HG02571 (cell line): ENCODE data around the gene SLC45A2.

ENCODE experiments used
- ATAC-seq: cut with Tn5 transposase; IDR thresholded peaks from one replicate; pipeline ENCODE4 v1.9.1; 2021; ENCODE audit warnings: mild to moderate bottlenecking, moderate library complexity; ENCODE audit not compliant: unreplicated experiment

Gene SLC45A2

GRCh38 chr5:34007621-34008600 lies 23.4 kb upstream of the SLC45A2 start, which contains the start of gene AMACR:
AMACR (minus strand) TSS chr5:34008050; CDS start chr5:34008019, 31 bp downstream.
- ATAC-seq, result peak; percentile 94

- no peak for ATAC-seq
Measured at GRCh38 chr5:34007201-34007620, 22.7 kb upstream of the SLC45A2 start.

DNA sequence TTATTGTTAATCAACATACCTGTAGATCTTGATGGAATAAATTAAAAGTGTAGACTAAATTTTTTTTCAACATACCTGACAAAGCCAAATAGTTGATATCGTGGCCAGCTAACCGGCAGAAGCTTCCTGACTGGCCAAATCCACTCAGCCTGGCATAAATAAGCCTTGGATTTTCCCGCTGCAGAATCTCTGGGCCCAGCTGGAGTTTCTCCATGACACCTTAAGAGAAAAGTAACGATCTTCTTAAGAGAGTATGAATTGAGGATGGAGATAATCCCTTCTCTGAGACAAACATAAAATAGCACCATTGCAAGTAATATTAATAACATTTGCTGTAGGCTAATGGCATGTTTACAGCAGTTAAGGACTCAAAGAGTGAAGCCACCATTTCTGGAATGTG lies 21.2 kb upstream of the SLC45A2 start:
- no peak for ATAC-seq

- no peak for ATAC-seq
Measured at GRCh38 chr5:34005211-34005610, 20.7 kb upstream of the SLC45A2 start.

GRCh38 chr5:34003941-34004340 lies 19.4 kb upstream of the SLC45A2 start:
- ATAC-seq, result no peak

- ATAC-seq, result no peak
Measured at GRCh38 chr5:34002629-34003328, 18.3 kb upstream of the SLC45A2 start.

DNA sequence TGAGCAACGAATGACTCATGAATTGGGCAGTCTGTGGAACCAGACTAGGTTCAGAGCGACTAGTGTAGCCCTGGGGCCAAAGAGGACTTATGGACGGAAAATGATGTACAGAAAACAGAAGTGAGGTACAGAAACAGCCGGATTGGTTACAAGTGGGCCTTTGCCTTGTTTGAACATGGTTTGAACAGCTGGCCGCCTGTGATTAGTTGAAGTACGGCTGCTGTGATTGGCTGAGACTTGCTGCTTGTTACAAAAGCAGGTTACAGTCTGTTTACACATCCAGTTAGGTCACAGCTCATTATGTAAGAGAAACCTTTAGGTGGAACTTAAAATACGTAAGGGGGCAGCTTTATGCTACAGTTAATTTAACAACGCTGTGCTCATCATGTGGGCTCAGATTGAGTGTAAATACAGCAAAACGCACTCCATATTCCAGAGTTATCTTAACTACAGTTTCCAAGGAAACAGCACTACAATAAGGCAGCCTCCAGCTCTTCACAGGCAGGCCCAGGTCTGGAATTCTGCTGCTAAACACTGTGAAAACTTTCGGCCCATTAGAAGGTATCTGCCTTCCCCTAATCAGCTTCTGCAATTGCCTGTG lies 16.8 kb upstream of the SLC45A2 start:
- no peak for ATAC-seq

- no peak for ATAC-seq
Measured at GRCh38 chr5:33999978-34000377, 15.5 kb upstream of the SLC45A2 start.

DNA sequence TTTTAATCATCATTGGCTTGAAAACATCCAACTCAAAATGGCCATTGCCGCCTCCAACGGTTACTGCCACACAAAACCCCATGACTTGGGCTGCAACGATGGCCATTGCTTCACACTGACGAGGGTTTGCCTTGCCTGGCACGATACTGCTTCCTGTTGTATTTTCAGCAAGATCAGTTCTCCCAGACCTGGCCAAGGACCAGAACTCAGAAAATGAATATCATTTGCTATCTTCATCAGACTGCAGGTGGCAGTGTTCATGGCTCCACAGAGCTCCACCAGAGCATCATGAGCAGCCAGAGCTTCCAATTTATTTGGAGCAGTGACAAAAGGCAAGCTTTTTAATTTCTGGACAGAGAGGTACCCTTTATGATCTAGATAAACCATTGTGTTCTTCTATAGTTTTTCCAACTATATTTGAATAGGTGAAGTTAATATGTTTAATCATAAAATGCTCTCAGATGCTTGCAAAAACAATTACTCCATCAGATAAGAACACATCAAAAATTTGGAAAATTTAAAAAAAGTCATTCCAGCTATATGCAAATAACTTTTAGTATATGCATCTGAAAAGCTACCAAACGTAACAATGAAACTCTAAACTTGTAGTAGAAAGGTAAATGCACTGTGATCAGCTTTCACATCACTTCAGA lies 13.0 kb upstream of the SLC45A2 start:
- ATAC-seq, result peak; percentile 72

DNA sequence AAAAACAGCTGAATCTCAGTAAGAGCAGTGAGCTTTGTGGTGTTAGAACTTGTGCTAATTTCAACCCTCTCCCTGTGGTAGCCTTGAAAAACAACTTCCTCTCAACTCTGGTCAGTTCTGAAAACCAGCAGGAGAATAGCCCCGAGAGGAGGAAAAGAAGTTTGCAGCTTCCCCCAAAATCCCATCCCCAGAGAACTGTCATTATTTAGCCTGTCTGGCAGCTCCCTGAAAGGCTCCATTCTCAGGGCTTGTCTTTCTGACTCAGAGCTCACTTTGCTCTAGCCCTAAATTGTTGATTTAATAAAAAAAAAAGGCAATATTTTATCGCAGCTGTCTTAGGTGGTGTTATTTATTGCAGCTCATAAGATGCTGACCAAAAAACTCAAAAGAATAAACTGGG lies 11.4 kb upstream of the SLC45A2 start:
- no peak for ATAC-seq

- no peak for ATAC-seq
Measured at GRCh38 chr5:33994845-33995244, 10.4 kb upstream of the SLC45A2 start.

GRCh38 chr5:33992864-33993263 lies 8.4 kb upstream of the SLC45A2 start:
- no peak for ATAC-seq

DNA sequence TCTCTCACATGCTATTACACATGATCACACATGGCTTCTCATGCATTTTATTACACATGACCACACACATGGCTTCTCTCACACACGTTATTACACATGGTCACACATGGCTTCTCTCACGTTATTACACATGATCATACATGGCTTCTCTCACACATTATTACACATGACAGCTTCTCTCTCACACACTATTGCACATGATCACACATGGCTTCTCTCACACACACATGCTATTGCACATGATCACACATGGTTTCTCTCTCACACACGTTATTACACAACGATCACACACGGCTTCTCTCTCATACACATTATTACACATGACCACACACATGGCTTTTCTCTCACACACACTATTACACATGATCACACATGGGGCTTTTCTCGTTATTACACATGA lies 954 bp upstream of the SLC45A2 start:
- no peak for ATAC-seq

DNA sequence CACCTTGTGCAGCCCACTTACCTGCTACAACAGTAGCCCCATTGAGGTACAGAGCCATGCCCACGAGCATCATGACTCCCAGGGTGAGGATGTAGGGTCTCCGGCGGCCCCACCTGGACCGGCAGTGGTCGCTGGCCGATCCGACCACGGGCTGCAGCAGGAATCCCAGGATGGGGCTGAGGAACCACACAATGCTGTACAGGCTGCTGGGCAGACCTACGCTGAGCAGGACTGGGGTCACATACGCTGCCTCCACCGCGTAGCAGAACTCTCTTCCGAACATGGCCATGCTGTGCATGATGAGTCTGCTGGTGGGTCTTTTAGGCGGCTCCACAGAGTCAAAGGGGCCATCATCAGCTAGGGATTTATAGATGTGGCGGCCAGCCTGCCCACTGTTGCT lies 315 bp downstream of the SLC45A2 start:
- ATAC-seq, result no peak

GRCh38 chr5:33981408-33982162 lies 2.9 kb downstream of the SLC45A2 start:
- ATAC-seq, result no peak

DNA sequence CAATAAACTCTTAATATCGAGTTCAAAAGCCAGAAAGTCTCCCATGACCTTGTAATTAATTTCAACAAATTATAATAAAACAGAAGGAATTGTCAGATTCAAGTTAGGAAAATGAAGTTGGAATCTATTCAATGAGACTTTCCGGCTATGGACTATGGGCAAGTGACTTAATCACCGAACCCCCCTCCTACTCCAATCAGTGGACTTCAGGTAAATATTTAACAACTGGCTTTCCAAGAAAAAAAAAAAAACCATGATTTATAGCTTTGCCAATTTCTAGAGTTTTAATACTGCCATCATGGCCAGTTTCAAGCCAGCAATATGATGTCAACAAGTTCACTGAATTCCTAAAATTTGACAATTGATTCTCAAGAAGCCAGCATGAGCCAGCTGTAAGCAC lies 4.5 kb downstream of the SLC45A2 start:
- no peak for ATAC-seq

- ATAC-seq, result no peak
Measured at GRCh38 chr5:33978306-33978705, 6.2 kb downstream of the SLC45A2 start.

DNA sequence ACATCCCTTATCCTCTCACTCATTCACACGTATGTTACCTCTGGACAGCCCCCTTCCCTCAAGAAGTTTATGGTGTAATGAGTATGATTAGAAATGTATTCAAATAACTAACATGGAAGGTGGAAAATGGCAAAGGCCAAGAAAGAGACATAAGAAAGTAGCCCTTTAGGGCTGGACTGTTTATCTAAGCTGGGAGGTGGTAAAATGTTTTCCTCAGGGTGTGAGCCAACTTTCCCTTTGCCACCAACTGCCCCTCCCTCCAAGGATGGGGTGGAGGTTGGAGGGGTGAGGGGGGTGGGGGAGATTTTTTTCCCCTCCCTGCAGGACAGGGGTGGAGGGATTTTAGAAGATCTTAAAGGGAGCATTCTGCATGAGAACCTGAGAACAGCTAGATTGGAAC lies 8.2 kb downstream of the SLC45A2 start:
- no peak for ATAC-seq

DNA sequence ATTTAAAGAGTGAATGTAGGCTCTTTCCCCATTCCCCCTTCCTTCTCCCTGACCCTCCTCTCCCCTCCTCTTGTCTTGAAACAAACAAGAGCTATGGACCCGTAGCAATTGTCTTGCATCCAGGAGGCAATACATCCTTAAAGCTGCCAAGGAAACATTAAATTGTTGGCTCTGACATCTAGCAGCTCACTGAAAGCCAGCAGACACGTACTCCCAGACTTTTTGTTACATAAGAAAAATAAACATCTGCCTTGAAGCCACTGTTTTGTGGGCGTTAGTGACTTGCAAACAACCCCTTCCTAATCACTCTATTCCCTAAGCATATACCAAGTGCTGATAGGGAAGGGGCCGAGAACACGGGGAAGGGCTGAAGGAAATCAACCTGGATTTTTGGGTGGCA lies 8.6 kb downstream of the SLC45A2 start:
- ATAC-seq, result no peak

GRCh38 chr5:33973271-33973670 lies 11.2 kb downstream of the SLC45A2 start:
- no peak for ATAC-seq
